Measurements from ENCODE around the gene HDLBP. TPM values are rescaled to one million over a fixed set of nuclear protein-coding genes. Genes with fewer than 3 reads are reported as not detected.

HDLBP gene
- total and polyA plus RNA-seq, 10 of the 15 experiments (the other 5 are each of a cell fraction or from before 2014, with no cell fraction given) = 19.5 to 383 (median 249) TPM

GRCh38 chr2:241258505-241259280, 56.8 kb downstream of the HDLBP start:
- no peak for TF ChIP-seq YY1 (IDR thresholded peaks at IDR 0.05; ENCODE audit: low read depth, low read length)
- no peak for TF ChIP-seq RUNX3 (IDR thresholded peaks at IDR 0.05; ENCODE audit: low read length)
- no peak for TF ChIP-seq POLR2A (IDR thresholded peaks at IDR 0.05; ENCODE audit: low read depth, low read length)
- no peak for TF ChIP-seq ATF2 (IDR thresholded peaks at IDR 0.05; ENCODE audit: low read length)
- no peak for TF ChIP-seq SIX5 (IDR thresholded peaks at IDR 0.05; ENCODE audit: low read depth, low read length, severe bottlenecking)
- no peak for TF ChIP-seq HSF1 (IDR thresholded peaks at IDR 0.05; ENCODE audit: low read depth, low read length)
- no peak for TF ChIP-seq ZBTB11 (CRISPR knock-in tag; IDR thresholded peaks at IDR 0.05)
- no peak for TF ChIP-seq SIN3A (IDR thresholded peaks at IDR 0.05; ENCODE audit: low read depth, low read length)
- H3K4me1 ChIP-seq (ENCODE audit: control insufficient read depth, insufficient read depth, low read length) = no peaks in the 10 kb centered on the region
- H3K9ac ChIP-seq (ENCODE audit: control insufficient read depth, insufficient read depth, low read length) = no peak overlapping the region
- H3K4me3 ChIP-seq = no peak overlapping the region
- ChIA-PET RAD21 (ENCODE audit: unreplicated experiment) (interaction anchor here (1.5 to 1.7 kb wide), 2 partner anchors 60 to 134 kb away, joined by 5 to 10 read pairs; no protein-coding TSS in a partner anchor), SMC1A (ENCODE audit: uncharacterized antibody, unreplicated experiment) (interaction anchor here (1.1 to 2.6 kb wide), 3 partner anchors 13 to 134 kb away, joined by 3 to 10 read pairs (median 3); no protein-coding TSS in a partner anchor), CTCF (interaction anchor here (0.6 to 3.8 kb wide), 5 partner anchors 56 to 216 kb away, joined by 3 to 20 read pairs (median 5); no protein-coding TSS in a partner anchor), POLR2A (no interaction called here)
- FAIRE-seq (no peak), DNase-seq (ENCODE audit: low read depth, low spot score) (no peak), ATAC-seq (no peak)
- H3K4me2 ChIP-seq (ENCODE audit: control insufficient read depth, insufficient read depth) = no peak overlapping the region
- 63% methylated on average over 8 of the region's 8 CpGs for WGBS (ENCODE audit: insufficient coverage, insufficient replicate concordance, low lambda C conversion rate, missing lambda C conversion rate)
- H2AFZ ChIP-seq (ENCODE audit: control insufficient read depth, low read depth, low read length) = no peak overlapping the region
- in situ Hi-C loops (cut with MboI) (no loop called here), intact Hi-C loops (cut with micrococcal nuclease; ENCODE audit: unreplicated experiment) (loop anchor here (10.0 kb wide), 1 partner anchor 136 kb away; no protein-coding TSS in a partner anchor)
- no peaks in the 10 kb centered on the region; the same call in 1 of the 2 replicates for H4K20me1 ChIP-seq (ENCODE audit: control insufficient read depth, insufficient read depth)
- BruUV-seq (replicated peaks) = no TSS peak
- H3K27ac ChIP-seq (ENCODE audit: control insufficient read depth, insufficient read depth) = no peak overlapping the region
- no peaks in the 10 kb centered on the region for H3K9me3 ChIP-seq (replicated peaks; ENCODE audit: control insufficient read depth, insufficient read depth, low read length)
- no peaks in the 10 kb centered on the region; the same call in 1 of the 2 replicates for H3K79me2 ChIP-seq (ENCODE audit: control insufficient read depth, insufficient read depth, low read length)
- no peaks in the 10 kb centered on the region for H3K27me3 ChIP-seq (replicated peaks in 1 of 2; ENCODE audit: control insufficient read depth in 2 of 2, insufficient read depth in 2 of 2, low read length in 1 of 2)
- peaks cover 35 to 48% of the 10 kb centered on the region in 2 experiments for H3K36me3 ChIP-seq (ENCODE audit: control insufficient read depth in 2 of 2, insufficient read depth in 2 of 2, low read length in 1 of 2)

All from GM12878 (cell line).